ENCODE results near the gene CHMP2B.
A peak's percentile ranks its signal among the peaks of the same experiment; 100 is the strongest.

CHMP2B gene

GRCh38 chr3:87218560-87218959, 8.5 kb upstream of the CHMP2B start:
- Histone ChIP-seq H3K79me2 (ENCODE audit: insufficient read depth, low read length) (no peaks in the 10 kb centered on the region), H3K9ac (ENCODE audit: low read depth, low read length, poor library complexity, severe bottlenecking) (no peak overlapping the region), H3K27me3 (ENCODE audit: insufficient read depth, low read length, poor library complexity, severe bottlenecking) (peaks cover 11% of the 10 kb centered on the region), H3K9me2 (replicated peaks; ENCODE audit: low read depth, low read length) (no peaks in the 10 kb centered on the region), H3K4me3 (ENCODE audit: low read length, poor library complexity, severe bottlenecking) (no peak overlapping the region), H2AFZ (ENCODE audit: low read length) (no peak overlapping the region), H3K9me3 (ENCODE audit: insufficient read depth, low read depth, low read length) (no peaks in the 10 kb centered on the region), H4K20me1 (ENCODE audit: insufficient read depth, low read length, poor library complexity, severe bottlenecking) (no peaks in the 10 kb centered on the region), H3K4me1 (ENCODE audit: insufficient read depth, low read length, poor library complexity, severe bottlenecking) (no peaks in the 10 kb centered on the region), H3K36me3 (ENCODE audit: insufficient read depth, low read length) (no peaks in the 10 kb centered on the region), H3K4me2 (ENCODE audit: low read depth, low read length, poor library complexity, severe bottlenecking) (no peak overlapping the region), H3F3A (ENCODE audit: low read depth) (no peaks in the 10 kb centered on the region)
- TF ChIP-seq, protein P1, sequence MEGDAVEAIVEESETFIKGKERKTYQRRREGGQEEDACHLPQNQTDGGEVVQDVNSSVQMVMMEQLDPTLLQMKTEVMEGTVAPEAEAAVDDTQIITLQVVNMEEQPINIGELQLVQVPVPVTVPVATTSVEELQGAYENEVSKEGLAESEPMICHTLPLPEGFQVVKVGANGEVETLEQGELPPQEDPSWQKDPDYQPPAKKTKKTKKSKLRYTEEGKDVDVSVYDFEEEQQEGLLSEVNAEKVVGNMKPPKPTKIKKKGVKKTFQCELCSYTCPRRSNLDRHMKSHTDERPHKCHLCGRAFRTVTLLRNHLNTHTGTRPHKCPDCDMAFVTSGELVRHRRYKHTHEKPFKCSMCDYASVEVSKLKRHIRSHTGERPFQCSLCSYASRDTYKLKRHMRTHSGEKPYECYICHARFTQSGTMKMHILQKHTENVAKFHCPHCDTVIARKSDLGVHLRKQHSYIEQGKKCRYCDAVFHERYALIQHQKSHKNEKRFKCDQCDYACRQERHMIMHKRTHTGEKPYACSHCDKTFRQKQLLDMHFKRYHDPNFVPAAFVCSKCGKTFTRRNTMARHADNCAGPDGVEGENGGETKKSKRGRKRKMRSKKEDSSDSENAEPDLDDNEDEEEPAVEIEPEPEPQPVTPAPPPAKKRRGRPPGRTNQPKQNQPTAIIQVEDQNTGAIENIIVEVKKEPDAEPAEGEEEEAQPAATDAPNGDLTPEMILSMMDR (conservative IDR thresholded peaks at IDR 0.05; ENCODE audit: low read length) = no peak
- no peak for TF ChIP-seq EZH2phosphoT487 (IDR thresholded peaks at IDR 0.05; ENCODE audit: borderline replicate concordance)

GRCh38 chr3:87219611-87220010, 7.5 kb upstream of the CHMP2B start:
- Histone ChIP-seq H3K79me2 (ENCODE audit: insufficient read depth, low read length) (no peaks in the 10 kb centered on the region), H3K9ac (ENCODE audit: low read depth, low read length, poor library complexity, severe bottlenecking) (no peak overlapping the region), H4K20me1 (ENCODE audit: insufficient read depth, low read length, poor library complexity, severe bottlenecking) (no peaks in the 10 kb centered on the region), H3K4me2 (ENCODE audit: low read depth, low read length, poor library complexity, severe bottlenecking) (no peak overlapping the region), H3K27me3 (ENCODE audit: insufficient read depth, low read length, poor library complexity, severe bottlenecking) (peaks cover 11% of the 10 kb centered on the region), H2AFZ (ENCODE audit: low read length) (no peak overlapping the region), H3K4me1 (ENCODE audit: insufficient read depth, low read length, poor library complexity, severe bottlenecking) (no peaks in the 10 kb centered on the region), H3K9me3 (ENCODE audit: insufficient read depth, low read depth, low read length) (no peaks in the 10 kb centered on the region), H3K36me3 (ENCODE audit: insufficient read depth, low read length) (no peaks in the 10 kb centered on the region), H3F3A (ENCODE audit: low read depth) (no peaks in the 10 kb centered on the region), H3K9me2 (replicated peaks; ENCODE audit: low read depth, low read length) (no peaks in the 10 kb centered on the region), H3K4me3 (ENCODE audit: low read length, poor library complexity, severe bottlenecking) (no peak overlapping the region)
- TF ChIP-seq, protein P1 (conservative IDR thresholded peaks at IDR 0.05; ENCODE audit: low read length) = no peak

DNA sequence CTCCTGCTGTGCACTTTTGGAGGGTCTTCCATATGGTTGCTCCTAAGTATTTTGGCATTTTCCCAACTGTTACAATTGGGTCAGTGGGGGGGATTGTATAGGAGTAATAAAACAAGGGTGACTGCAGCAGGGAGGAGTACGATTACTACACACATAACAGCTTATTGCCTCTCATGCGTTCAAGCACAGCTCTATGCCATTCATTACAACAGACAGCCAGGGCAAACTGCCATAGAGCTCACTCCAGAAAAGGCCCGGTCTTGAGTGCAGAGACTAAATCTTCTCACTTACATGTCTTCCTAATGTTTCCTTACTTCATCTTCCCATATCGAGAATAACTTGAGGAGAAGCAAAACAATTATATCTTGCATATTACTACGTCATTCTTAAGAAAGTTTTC, 1.4 kb upstream of the CHMP2B start:
- Histone ChIP-seq H2AFZ (ENCODE audit: low read length) (no peak overlapping the region), H3K4me2 (ENCODE audit: low read depth, low read length, poor library complexity, severe bottlenecking) (peak overlapping the region; percentile 85), H3K4me3 (ENCODE audit: low read length, poor library complexity, severe bottlenecking) (no peak overlapping the region), H3K79me2 (ENCODE audit: insufficient read depth, low read length) (peaks cover 35% of the 10 kb centered on the region), H3K36me3 (ENCODE audit: insufficient read depth, low read length) (no peaks in the 10 kb centered on the region), H4K20me1 (ENCODE audit: insufficient read depth, low read length, poor library complexity, severe bottlenecking) (peaks cover 20% of the 10 kb centered on the region), H3K4me1 (ENCODE audit: insufficient read depth, low read length, poor library complexity, severe bottlenecking) (peaks cover 36% of the 10 kb centered on the region), H3K27me3 (ENCODE audit: insufficient read depth, low read length, poor library complexity, severe bottlenecking) (peaks cover 11% of the 10 kb centered on the region), H3K9ac (ENCODE audit: low read depth, low read length, poor library complexity, severe bottlenecking) (no peak overlapping the region), H3K9me3 (ENCODE audit: insufficient read depth, low read depth, low read length) (no peaks in the 10 kb centered on the region), H3K9me2 (replicated peaks; ENCODE audit: low read depth, low read length) (no peaks in the 10 kb centered on the region), H3F3A (ENCODE audit: low read depth) (no peaks in the 10 kb centered on the region)
- TF ChIP-seq EZH2phosphoT487 (IDR thresholded peaks at IDR 0.05; ENCODE audit: borderline replicate concordance) = no peak

DNA sequence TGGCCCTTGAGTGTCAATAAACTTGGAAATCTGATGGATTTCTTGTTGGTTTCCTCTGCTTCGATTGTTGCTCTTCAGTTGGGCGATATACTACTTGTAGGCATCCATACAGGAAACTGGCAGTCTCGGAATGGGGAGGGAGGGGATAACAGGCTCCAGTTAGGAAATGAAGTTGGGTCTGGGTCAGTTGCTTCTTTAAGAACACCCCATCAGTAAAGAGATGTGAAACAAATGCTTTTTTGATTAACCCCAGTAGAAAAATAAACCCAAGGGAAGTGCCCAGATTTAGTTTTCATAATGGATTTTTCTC, 681 bp downstream of the CHMP2B start:
- Histone ChIP-seq H3K4me2 (ENCODE audit: low read depth, low read length, poor library complexity, severe bottlenecking) (peak overlapping the region; percentile 91), H3K9me3 (ENCODE audit: insufficient read depth, low read depth, low read length) (no peaks in the 10 kb centered on the region), H3K27me3 (ENCODE audit: insufficient read depth, low read length, poor library complexity, severe bottlenecking) (peaks cover 6% of the 10 kb centered on the region), H3F3A (ENCODE audit: low read depth) (no peaks in the 10 kb centered on the region), H4K20me1 (ENCODE audit: insufficient read depth, low read length, poor library complexity, severe bottlenecking) (peaks cover 20% of the 10 kb centered on the region), H3K36me3 (ENCODE audit: insufficient read depth, low read length) (no peaks in the 10 kb centered on the region), H3K4me3 (ENCODE audit: low read length, poor library complexity, severe bottlenecking) (peak overlapping the region; percentile 93), H2AFZ (ENCODE audit: low read length) (peak overlapping the region; percentile 100), H3K9ac (ENCODE audit: low read depth, low read length, poor library complexity, severe bottlenecking) (peak overlapping the region; percentile 85), H3K4me1 (ENCODE audit: insufficient read depth, low read length, poor library complexity, severe bottlenecking) (peaks cover 48% of the 10 kb centered on the region), H3K9me2 (replicated peaks; ENCODE audit: low read depth, low read length) (no peaks in the 10 kb centered on the region), H3K79me2 (ENCODE audit: insufficient read depth, low read length) (peaks cover 44% of the 10 kb centered on the region)
- no peak for TF ChIP-seq EZH2phosphoT487 (IDR thresholded peaks at IDR 0.05; ENCODE audit: borderline replicate concordance)
- TF ChIP-seq, protein P1 (conservative IDR thresholded peaks at IDR 0.05; ENCODE audit: low read length) = no peak

Measured in Loucy (cell line).